Measurements from ENCODE around the gene SP140L. TPM values are rescaled to one million over a fixed set of nuclear protein-coding genes. Genes with fewer than 3 reads are reported as not detected.

SP140L gene
- total RNA-seq, 4 donors from 2014 or later, result 5.3 to 37.5 (median 18.3) TPM

DNA sequence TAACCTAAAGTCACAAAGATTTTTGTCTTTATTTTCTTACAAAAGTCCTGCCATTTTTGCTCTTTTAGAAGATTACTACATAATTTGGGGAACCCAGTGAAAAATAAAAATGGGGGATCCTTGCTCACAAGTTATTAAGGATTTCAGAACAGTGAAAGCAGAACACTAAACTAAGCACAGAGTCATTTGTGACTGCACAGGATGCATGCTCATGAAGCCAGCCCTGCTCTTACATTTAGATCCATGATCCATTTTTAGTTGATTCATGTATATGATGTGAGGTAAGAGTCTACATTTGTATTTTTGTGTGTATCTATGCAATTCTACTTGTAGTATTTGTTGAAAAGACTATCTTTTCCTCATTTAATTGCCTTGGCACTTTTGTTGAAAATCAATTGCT is 21.8 kb downstream of the SP140L start:
- ATAC-seq (ENCODE audit: low FRiP score) (no peak), DNase-seq (ENCODE audit: low spot score) (no peak)
- TF ChIP-seq, protein P1, sequence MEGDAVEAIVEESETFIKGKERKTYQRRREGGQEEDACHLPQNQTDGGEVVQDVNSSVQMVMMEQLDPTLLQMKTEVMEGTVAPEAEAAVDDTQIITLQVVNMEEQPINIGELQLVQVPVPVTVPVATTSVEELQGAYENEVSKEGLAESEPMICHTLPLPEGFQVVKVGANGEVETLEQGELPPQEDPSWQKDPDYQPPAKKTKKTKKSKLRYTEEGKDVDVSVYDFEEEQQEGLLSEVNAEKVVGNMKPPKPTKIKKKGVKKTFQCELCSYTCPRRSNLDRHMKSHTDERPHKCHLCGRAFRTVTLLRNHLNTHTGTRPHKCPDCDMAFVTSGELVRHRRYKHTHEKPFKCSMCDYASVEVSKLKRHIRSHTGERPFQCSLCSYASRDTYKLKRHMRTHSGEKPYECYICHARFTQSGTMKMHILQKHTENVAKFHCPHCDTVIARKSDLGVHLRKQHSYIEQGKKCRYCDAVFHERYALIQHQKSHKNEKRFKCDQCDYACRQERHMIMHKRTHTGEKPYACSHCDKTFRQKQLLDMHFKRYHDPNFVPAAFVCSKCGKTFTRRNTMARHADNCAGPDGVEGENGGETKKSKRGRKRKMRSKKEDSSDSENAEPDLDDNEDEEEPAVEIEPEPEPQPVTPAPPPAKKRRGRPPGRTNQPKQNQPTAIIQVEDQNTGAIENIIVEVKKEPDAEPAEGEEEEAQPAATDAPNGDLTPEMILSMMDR (IDR thresholded peaks at IDR 0.05), result no peak

DNA sequence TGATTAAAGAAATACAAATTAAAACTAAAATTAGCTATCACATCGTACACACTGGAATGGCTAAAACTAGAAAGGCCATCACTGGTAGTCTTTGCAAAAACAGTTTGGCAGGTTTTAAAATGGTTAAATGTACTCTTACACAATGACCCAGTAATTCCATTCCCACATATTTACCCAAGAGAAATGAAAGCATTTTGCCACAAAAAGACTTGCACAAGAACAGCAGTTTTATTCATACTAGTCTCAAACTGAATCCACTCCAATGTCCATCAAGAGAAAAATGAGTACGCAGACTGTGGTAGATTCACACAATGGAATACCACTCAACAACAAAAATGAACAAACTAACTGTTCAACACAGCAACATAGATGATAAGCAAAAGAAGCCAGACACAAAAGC is 29.1 kb downstream of the SP140L start:
- no peak for ATAC-seq (ENCODE audit: low FRiP score)
- TF ChIP-seq, protein P1 (IDR thresholded peaks at IDR 0.05), result no peak
- no peak for DNase-seq (ENCODE audit: low spot score)

DNA sequence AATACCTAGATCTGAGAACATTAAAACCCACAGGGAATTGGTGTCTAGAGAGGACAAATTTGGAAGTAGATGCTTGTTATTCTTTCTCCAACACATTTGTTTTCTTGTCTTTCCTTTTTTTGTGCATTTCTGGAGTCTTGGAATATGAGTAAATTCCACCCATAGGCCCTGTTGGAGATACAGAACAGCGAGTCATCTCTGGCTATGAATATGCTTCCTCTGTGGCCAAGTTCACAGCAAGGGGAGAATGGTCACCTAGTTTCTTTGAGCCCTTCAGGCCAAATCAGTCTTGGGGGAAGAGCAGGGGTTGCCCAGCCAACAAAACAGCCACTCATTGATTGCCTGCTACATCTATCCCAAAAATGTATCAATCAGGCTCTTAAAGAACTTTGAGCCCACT is 31.3 kb downstream of the SP140L start:
- DNase-seq (ENCODE audit: low spot score) (no peak), ATAC-seq (ENCODE audit: low FRiP score) (no peak)
- TF ChIP-seq, protein P1 (IDR thresholded peaks at IDR 0.05), result no peak

DNA sequence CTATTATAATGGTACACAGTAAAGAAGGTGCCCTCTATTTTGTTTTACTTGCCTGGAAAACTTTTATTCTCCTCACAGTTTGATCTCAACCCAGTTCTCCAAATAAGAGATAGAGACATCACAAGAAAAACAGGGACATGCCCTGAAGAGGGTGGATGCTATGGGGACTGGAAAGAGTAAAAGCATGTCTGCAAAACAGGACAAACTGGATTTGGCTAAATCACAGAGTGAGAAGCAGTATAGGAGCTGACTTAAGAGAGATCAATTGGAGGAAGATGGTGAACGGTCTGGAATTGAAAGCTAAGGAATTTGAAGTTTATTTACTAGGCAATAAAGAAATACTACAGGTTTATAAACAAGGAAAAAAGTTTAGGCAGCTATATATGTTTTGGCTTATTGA is 33.0 kb downstream of the SP140L start:
- TF ChIP-seq, protein P1 (IDR thresholded peaks at IDR 0.05), result no peak
- no peak for DNase-seq (ENCODE audit: low spot score)
- ATAC-seq (ENCODE audit: low FRiP score), result no peak

DNA sequence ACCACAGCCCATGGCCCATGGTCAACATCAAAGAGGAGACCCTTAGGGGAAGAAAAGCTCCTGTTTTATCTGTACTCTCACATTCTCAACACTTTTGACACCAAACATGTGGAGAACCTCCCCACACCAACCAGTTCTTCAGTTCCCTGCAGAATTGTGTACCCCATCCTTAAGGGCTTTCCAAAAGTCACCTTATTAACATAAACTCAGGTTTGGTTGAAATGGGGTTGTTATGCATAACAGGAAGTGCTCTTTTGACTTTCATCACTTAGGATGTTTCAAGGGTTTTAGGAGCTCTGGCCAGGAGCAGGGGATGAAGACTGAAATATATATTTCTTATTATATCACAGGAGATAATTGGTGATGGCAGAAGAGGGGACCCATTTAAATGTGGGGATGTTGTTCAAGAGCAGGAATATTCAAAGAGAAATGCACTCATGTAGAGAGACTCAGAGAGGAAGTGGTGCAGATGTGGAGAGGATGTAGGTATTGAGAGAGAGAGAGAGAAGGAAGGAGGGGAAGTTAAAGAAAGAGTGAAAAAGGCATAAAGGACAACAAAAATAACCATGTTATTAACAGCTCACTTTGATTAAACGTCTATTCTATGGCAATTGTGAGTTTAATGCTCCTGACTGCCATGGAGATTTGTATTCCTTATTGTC is 35.2 kb downstream of the SP140L start:
- DNase-seq (ENCODE audit: low spot score) (no peak), ATAC-seq (ENCODE audit: low FRiP score) (no peak)
- TF ChIP-seq, protein P1 (IDR thresholded peaks at IDR 0.05), result no peak

DNA sequence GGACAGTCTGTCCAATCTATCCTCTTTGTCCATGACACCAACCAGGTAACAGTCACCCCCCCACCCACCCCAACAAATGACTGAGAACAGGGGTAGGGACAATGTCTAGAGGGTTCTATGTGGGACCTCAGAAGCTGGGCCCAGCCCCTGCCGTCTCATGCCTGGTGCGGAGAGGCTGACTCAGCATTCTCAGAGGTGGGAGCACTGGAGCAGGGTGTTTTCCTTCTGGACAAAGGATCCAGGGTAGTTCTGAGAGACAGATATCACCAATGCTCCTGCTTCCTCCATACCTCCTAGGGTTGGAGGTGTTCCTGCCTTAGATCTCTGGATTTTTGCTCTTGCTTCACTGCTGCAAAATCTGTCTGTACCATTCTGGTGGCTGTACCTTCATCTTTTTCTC is 55.1 kb downstream of the SP140L start:
- no peak for ATAC-seq (ENCODE audit: low FRiP score)
- TF ChIP-seq, protein P1 (IDR thresholded peaks at IDR 0.05), result no peak
- no peak for DNase-seq (ENCODE audit: low spot score)

DNA sequence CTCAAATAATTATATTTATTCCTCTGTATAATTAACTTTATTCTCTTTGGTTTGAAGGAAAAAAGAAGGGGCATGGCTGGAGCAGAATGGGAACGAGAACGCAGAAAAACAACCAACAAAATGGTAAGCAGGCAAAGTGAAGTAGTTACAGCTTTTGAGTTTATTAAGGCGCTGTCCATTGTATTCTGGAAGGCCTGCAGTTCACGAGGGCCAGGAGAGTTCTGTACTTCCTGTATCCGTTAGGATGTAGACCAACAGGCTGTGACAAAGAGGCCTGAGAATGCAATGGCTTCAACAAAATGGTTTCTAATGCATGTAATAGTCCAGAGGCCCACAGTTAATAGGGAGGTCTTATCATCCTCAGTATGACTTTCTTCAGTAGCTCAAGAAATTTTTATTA is 56.5 kb downstream of the SP140L start:
- TF ChIP-seq, protein P1 (IDR thresholded peaks at IDR 0.05), result no peak
- no peak for ATAC-seq (ENCODE audit: low FRiP score)

More for the DNA sequence above, 56.5 kb downstream of the SP140L start:
- DNase-seq (ENCODE audit: low spot score), result no peak

Measured in omental fat pad (tissue), 4 donors.